AG04449 (cell line): ENCODE data around the gene ZNF546.

ENCODE experiments used
- CTCF ChIA-PET: fragments of 350-600 bp; formaldehyde crosslinking; extraction: SDS; loops from one replicate; lab custom pipeline; 2021; ENCODE audit warnings: antibody characterized with exemption; lab: Yijun Ruan, JAX
- POLR2A ChIA-PET: fragments of 400-600, 350-600 bp; formaldehyde crosslinking; extraction: SDS; loops from one replicate; lab custom pipeline; 2020; ENCODE audit warnings: antibody characterized with exemption, inconsistent platforms; lab: Yijun Ruan, JAX
- DNase-seq: peaks from one replicate; pipeline ENCODE4 v3.0.0-alpha.2; 2010; ENCODE audit warnings: low read depth, low spot score
- H3K4me3 ChIP-seq: 2 replicates; pipeline ENCODE4 v1.5.1; 2011; ENCODE audit warnings: low read depth, mild to moderate bottlenecking, control low read depth, low read length
- TF ChIP-seq, protein P1 (sequence below): IDR thresholded peaks from one replicate; pipeline ENCODE4 v1.5.1; 2011; ENCODE audit warnings: mild to moderate bottlenecking, moderate library complexity, low read length, control low read depth, inconsistent platforms; ENCODE audit not compliant: insufficient read depth; ENCODE audit errors: missing control alignments

The ZNF546 gene

DNA sequence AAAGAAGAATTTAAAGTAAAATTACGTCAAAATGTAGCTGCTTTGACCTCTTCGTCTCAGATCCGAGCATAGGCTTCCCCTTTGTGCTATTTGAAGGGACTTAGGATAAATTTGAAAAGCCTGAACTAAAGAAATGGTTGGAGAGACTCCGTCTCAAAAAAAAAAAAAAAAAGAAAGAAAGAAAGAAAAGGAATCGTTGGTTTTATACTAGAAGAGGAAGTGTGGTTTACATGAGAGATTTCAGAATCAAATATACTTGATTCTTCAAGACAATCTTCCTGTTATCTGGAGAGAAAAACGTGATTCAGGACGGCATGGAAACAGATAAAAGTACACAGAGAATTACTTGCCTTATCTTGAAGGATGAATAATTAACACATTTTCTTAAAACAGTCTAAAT, 59.6 kb downstream of the ZNF546 start:
- ChIA-PET POLR2A (interaction anchor here (1.2 kb wide), 1 partner anchor 86 kb away, joined by 4 read pairs; the partner anchor contains the start of gene PSMC4), CTCF (no interaction called here)
- TF ChIP-seq, protein P1, sequence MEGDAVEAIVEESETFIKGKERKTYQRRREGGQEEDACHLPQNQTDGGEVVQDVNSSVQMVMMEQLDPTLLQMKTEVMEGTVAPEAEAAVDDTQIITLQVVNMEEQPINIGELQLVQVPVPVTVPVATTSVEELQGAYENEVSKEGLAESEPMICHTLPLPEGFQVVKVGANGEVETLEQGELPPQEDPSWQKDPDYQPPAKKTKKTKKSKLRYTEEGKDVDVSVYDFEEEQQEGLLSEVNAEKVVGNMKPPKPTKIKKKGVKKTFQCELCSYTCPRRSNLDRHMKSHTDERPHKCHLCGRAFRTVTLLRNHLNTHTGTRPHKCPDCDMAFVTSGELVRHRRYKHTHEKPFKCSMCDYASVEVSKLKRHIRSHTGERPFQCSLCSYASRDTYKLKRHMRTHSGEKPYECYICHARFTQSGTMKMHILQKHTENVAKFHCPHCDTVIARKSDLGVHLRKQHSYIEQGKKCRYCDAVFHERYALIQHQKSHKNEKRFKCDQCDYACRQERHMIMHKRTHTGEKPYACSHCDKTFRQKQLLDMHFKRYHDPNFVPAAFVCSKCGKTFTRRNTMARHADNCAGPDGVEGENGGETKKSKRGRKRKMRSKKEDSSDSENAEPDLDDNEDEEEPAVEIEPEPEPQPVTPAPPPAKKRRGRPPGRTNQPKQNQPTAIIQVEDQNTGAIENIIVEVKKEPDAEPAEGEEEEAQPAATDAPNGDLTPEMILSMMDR: no peak
- DNase-seq: no peak
- peak overlapping the region; percentile 91 for H3K4me3 ChIP-seq

- POLR2A ChIA-PET: no interaction called here
- H3K4me3 ChIP-seq: no peak overlapping the region
- DNase-seq: no peak
- CTCF ChIA-PET: no interaction called here
- TF ChIP-seq, protein P1: no peak
Observed at GRCh38 chr19:40057166-40057565, 60.3 kb downstream of the ZNF546 start.

DNA sequence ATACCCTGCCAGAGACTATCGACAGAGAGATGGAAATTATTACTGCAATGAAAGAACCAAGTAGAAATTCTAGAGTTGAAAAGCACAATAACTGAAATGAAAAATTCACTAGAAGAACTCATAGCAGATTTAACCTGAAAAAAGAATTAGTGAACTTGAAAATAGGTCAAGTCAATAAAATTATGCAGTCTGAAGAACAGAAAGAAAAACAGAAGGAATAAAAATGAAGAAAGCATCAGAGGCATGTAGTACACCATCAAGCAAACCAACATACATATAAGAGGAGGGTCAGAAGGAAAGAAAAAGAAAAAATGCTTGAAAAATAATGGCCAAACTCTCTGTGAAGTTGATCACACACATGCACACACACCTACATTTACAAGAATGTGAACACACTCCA, 62.8 kb downstream of the ZNF546 start:
- H3K4me3 ChIP-seq: no peak overlapping the region
- POLR2A ChIA-PET: no interaction called here
- no peak for DNase-seq
- TF ChIP-seq, protein P1: no peak
- CTCF ChIA-PET: no interaction called here

- TF ChIP-seq, protein P1: no peak
- ChIA-PET POLR2A (no interaction called here), CTCF (no interaction called here)
- H3K4me3 ChIP-seq: no peak overlapping the region
- DNase-seq: no peak
Observed at GRCh38 chr19:40070058-40070457, 73.2 kb downstream of the ZNF546 start.
